ENCODE measurements around the gene LDAH.

Gene LDAH

GRCh38 chr2:20668871-20669475 is 153.9 kb downstream of the LDAH start:
- DNase-seq (ENCODE audit: low read depth in 2 of 2, low spot score in 1 of 2) = no peak

- DNase-seq (ENCODE audit: low read depth in 2 of 2, low spot score in 1 of 2) = no peak
These were observed 154.4 kb downstream of the LDAH start for GRCh38 chr2:20668451-20668850.

- DNase-seq (ENCODE audit: low read depth in 2 of 2, low spot score in 1 of 2) = no peak
These were observed 155.1 kb downstream of the LDAH start for GRCh38 chr2:20667531-20668401.

GRCh38 chr2:20667151-20667530 is 155.8 kb downstream of the LDAH start:
- no peak for DNase-seq (ENCODE audit: low read depth in 2 of 2, low spot score in 1 of 2)

GRCh38 chr2:20666304-20667150 is 156.4 kb downstream of the LDAH start, which contains the start of gene GDF7:
Gene GDF7, plus strand, starts transcription at chr2:20667144. Its CDS starts 96 bp downstream, at chr2:20667240.
- no peak for DNase-seq (ENCODE audit: low read depth in 2 of 2, low spot score in 1 of 2)

GRCh38 chr2:20666005-20666303 is 156.9 kb downstream of the LDAH start:
- no peak for DNase-seq (ENCODE audit: low read depth in 2 of 2, low spot score in 1 of 2)

- DNase-seq (ENCODE audit: low read depth in 2 of 2, low spot score in 1 of 2) = no peak
These were observed 157.5 kb downstream of the LDAH start for GRCh38 chr2:20665243-20666004.

GRCh38 chr2:20664431-20665242 is 158.3 kb downstream of the LDAH start:
- DNase-seq (ENCODE audit: low read depth in 2 of 2, low spot score in 1 of 2) = no peak

GRCh38 chr2:20664071-20664390 is 158.9 kb downstream of the LDAH start:
- no peak for DNase-seq (ENCODE audit: low read depth in 2 of 2, low spot score in 1 of 2)

- no peak for DNase-seq (ENCODE audit: low read depth in 2 of 2, low spot score in 1 of 2)
These were observed 159.5 kb downstream of the LDAH start for GRCh38 chr2:20663196-20664070.

- DNase-seq (ENCODE audit: low read depth in 2 of 2, low spot score in 1 of 2) = no peak
These were observed 160.5 kb downstream of the LDAH start for GRCh38 chr2:20662308-20662937.

GRCh38 chr2:20661421-20662307 is 161.2 kb downstream of the LDAH start:
- peak; percentile 27 to 34 for DNase-seq (ENCODE audit: low read depth in 2 of 2, low spot score in 1 of 2)

GRCh38 chr2:20660506-20661420 is 162.1 kb downstream of the LDAH start:
- no peak for DNase-seq (ENCODE audit: low read depth in 2 of 2, low spot score in 1 of 2)

GRCh38 chr2:20657522-20658235 is 165.2 kb downstream of the LDAH start:
- no peak for DNase-seq (ENCODE audit: low read depth in 2 of 2, low spot score in 1 of 2)

- no peak for DNase-seq (ENCODE audit: low read depth in 2 of 2, low spot score in 1 of 2)
These were observed 166.3 kb downstream of the LDAH start for GRCh38 chr2:20656561-20656960.

- DNase-seq (ENCODE audit: low read depth in 2 of 2, low spot score in 1 of 2) = no peak
These were observed 168.4 kb downstream of the LDAH start for GRCh38 chr2:20654535-20654813.

All from stimulated activated CD8-positive, alpha-beta memory T cell treated with anti-CD3 and anti-CD28 coated beads, Interleukin-4, amount 100 ng/mL, for 4 hours (primary cell).